Parathyroid adenoma (tissue), 2 donors: ENCODE data around the gene JUN.

Experiments
- H2AFZ ChIP-seq: fragments of 300-600 bp; sonication (generic); one replicate; pipeline ENCODE4 v1.7.0; 2017; ENCODE audit warnings: antibody characterized with exemption, mild to moderate bottlenecking
- H3K27ac ChIP-seq: fragments of 300-600 bp; sonication (generic); one replicate; pipeline ENCODE4 v1.7.0; 2017
- H3K27me3 ChIP-seq: fragments of 300-600 bp; sonication (generic); one replicate; pipeline ENCODE4 v1.7.0; 2017; ENCODE audit warnings: low read length; ENCODE audit not compliant: control insufficient read depth, insufficient read depth
- H3K36me3 ChIP-seq: fragments of 300-600 bp; sonication (generic); one replicate; pipeline ENCODE4 v1.7.0; 2017; ENCODE audit warnings: low read length; ENCODE audit not compliant: control insufficient read depth, insufficient read depth
- H3K4me1 ChIP-seq: fragments of 300-600 bp; sonication (generic); one replicate; pipeline ENCODE4 v1.7.0; 2017; ENCODE audit warnings: control low read depth
- H3K4me2 ChIP-seq: fragments of 300-600 bp; sonication (generic); one replicate; pipeline ENCODE4 v1.7.0; 2017; ENCODE audit warnings: low read length
- H3K4me3 ChIP-seq: fragments of 300-600 bp; sonication (generic); one replicate; pipeline ENCODE4 v1.7.0; 2017; ENCODE audit warnings: low read depth, low read length
- H3K79me2 ChIP-seq: fragments of 300-600 bp; sonication (generic); one replicate; pipeline ENCODE4 v1.7.0; 2017; ENCODE audit warnings: control low read depth
- H3K9ac ChIP-seq: fragments of 300-600 bp; sonication (generic); one replicate; pipeline ENCODE4 v1.7.0; 2017; ENCODE audit warnings: mild to moderate bottlenecking
- H3K9me3 ChIP-seq: fragments of 300-600 bp; sonication (generic); one replicate; pipeline ENCODE4 v1.7.0; 2017; ENCODE audit warnings: low read length; ENCODE audit not compliant: control insufficient read depth
- CTCF ChIP-seq: fragments of 300-600 bp; sonication (generic); IDR thresholded peaks from one replicate; pipeline ENCODE4 v1.7.0; 2017; ENCODE audit warnings: antibody characterized with exemption, mild to moderate bottlenecking
- donor health status: primary hyperparathyroidism.

Gene JUN

GRCh38 chr1:58811303-58811702 lies 27.5 kb upstream of the JUN start:
- Histone ChIP-seq H3K9ac (no peak overlapping the region), H3K36me3 (no peaks in the 10 kb centered on the region), H3K4me2 (no peak overlapping the region), H3K27me3 (no peaks in the 10 kb centered on the region), H3K4me3 (no peak overlapping the region), H3K4me1 (peaks cover 3% of the 10 kb centered on the region), H3K9me3 (no peaks in the 10 kb centered on the region), H3K27ac (no peak overlapping the region), H3K79me2 (no peaks in the 10 kb centered on the region), H2AFZ (no peak overlapping the region)
- TF ChIP-seq CTCF, result no peak

- Histone ChIP-seq H3K9me3 (no peaks in the 10 kb centered on the region), H3K4me1 (peaks cover 3% of the 10 kb centered on the region), H3K4me3 (no peak overlapping the region), H3K36me3 (no peaks in the 10 kb centered on the region), H3K27ac (no peak overlapping the region), H3K27me3 (no peaks in the 10 kb centered on the region), H2AFZ (no peak overlapping the region), H3K4me2 (no peak overlapping the region), H3K9ac (no peak overlapping the region), H3K79me2 (no peaks in the 10 kb centered on the region)
- TF ChIP-seq CTCF, result no peak
Observed at GRCh38 chr1:58809325-58810010, 25.6 kb upstream of the JUN start.

GRCh38 chr1:58808077-58808476 lies 24.2 kb upstream of the JUN start:
- H3K9me3 ChIP-seq, result no peaks in the 10 kb centered on the region
- H3K9ac ChIP-seq, result no peak overlapping the region
- no peaks in the 10 kb centered on the region for H3K27me3 ChIP-seq
- H3K4me3 ChIP-seq, result no peak overlapping the region
- no peak for TF ChIP-seq CTCF
- no peak overlapping the region for H3K4me2 ChIP-seq
- H3K4me1 ChIP-seq, result peaks cover 3% of the 10 kb centered on the region
- no peak overlapping the region for H2AFZ ChIP-seq
- no peak overlapping the region for H3K27ac ChIP-seq
- no peaks in the 10 kb centered on the region for H3K36me3 ChIP-seq
- H3K79me2 ChIP-seq, result no peaks in the 10 kb centered on the region

GRCh38 chr1:58805716-58806571 lies 22.1 kb upstream of the JUN start:
- H3K27ac ChIP-seq, result no peak overlapping the region
- no peak overlapping the region for H2AFZ ChIP-seq
- no peak overlapping the region for H3K9ac ChIP-seq
- H3K4me2 ChIP-seq, result no peak overlapping the region
- H3K27me3 ChIP-seq, result no peaks in the 10 kb centered on the region
- no peak for TF ChIP-seq CTCF
- H3K4me3 ChIP-seq, result no peak overlapping the region
- H3K79me2 ChIP-seq, result no peaks in the 10 kb centered on the region
- peaks cover 3% of the 10 kb centered on the region for H3K4me1 ChIP-seq
- H3K36me3 ChIP-seq, result no peaks in the 10 kb centered on the region
- no peaks in the 10 kb centered on the region for H3K9me3 ChIP-seq
